ENCODE results near the gene RLIM.

The RLIM gene

GRCh38 chrX:74536152-74536831 lies 78.1 kb downstream of the RLIM start:
- DNase-seq (ENCODE audit: low read depth), result peak; percentile 86
- peak overlapping the region; percentile 59 for H3K4me3 ChIP-seq (ENCODE audit: low read depth, low read length)
- TF ChIP-seq CTCF (conservative IDR thresholded peaks at IDR 0.05; ENCODE audit: low read depth, low read length), result peak; percentile 50

GRCh38 chrX:74535408-74536151 lies 78.8 kb downstream of the RLIM start:
- peak overlapping the region; percentile 59 for H3K4me3 ChIP-seq (ENCODE audit: low read depth, low read length)
- peak; percentile 62 for TF ChIP-seq CTCF (conservative IDR thresholded peaks at IDR 0.05; ENCODE audit: low read depth, low read length)

More at GRCh38 chrX:74535408-74536151, 78.8 kb downstream of the RLIM start:
- DNase-seq (ENCODE audit: low read depth), result peak; percentile 79
